Mammary epithelial cell (primary cell): ENCODE measurements around the gene IMMP2L.

Experiments
- CTCF ChIP-seq, 2 donors: IDR thresholded peaks in 1 of 2; conservative IDR thresholded peaks in 1 of 2; 2 replicates each; pipeline ENCODE4 v1.5.1; 2011 to 2012; ENCODE audit warnings: inconsistent platforms in 2 of 2, low read length in 2 of 2, mild to moderate bottlenecking in 2 of 2, control low read depth in 1 of 2, low read depth in 1 of 2; ENCODE audit not compliant: insufficient read depth in 1 of 2; ENCODE audit errors: extremely low read depth in 1 of 2
- EZH2 ChIP-seq: IDR thresholded peaks from 2 replicates; pipeline ENCODE4 v1.6.1; 2012; ENCODE audit warnings: low read length, inconsistent platforms, borderline replicate concordance

GRCh38 chr7:111437736-111438135 is 124.6 kb downstream of the IMMP2L start:
- TF ChIP-seq CTCF (conservative IDR thresholded peaks at IDR 0.05 in 1 of 2, IDR thresholded peaks at IDR 0.05 in 1 of 2; ENCODE audit: extremely low read depth in 1 of 2, insufficient read depth in 1 of 2, low read depth in 1 of 2, low read length in 2 of 2) (no peak), EZH2 (no peak)
